ENCODE measurements around the gene ITGB7.

Gene ITGB7

GRCh38 chr12:53145383-53146260 is 61.4 kb downstream of the ITGB7 start:
- H3K27ac ChIP-seq (replicated peaks): no peak overlapping the region
- H3K27me3 ChIP-seq (ENCODE audit: insufficient read depth, poor library complexity, severe bottlenecking): no peaks in the 10 kb centered on the region
- DNase-seq (ENCODE audit: low read depth in 1 of 2, low spot score in 1 of 2): no peak
- no peak overlapping the region for H3K4me3 ChIP-seq (replicated peaks; ENCODE audit: insufficient read depth, low read length)
- TF ChIP-seq CTCF (IDR thresholded peaks at IDR 0.05; ENCODE audit: insufficient read depth, low read length) (no peak), GABPA (IDR thresholded peaks at IDR 0.05; ENCODE audit: low read depth) (no peak), SPI1 (IDR thresholded peaks at IDR 0.05; ENCODE audit: borderline replicate concordance, low read depth) (no peak), POLR2AphosphoS5 (IDR thresholded peaks at IDR 0.05; ENCODE audit: low read depth) (no peak), REST (IDR thresholded peaks at IDR 0.05; ENCODE audit: insufficient replicate concordance, low read depth) (no peak)

GRCh38 chr12:53143355-53143754 is 63.7 kb downstream of the ITGB7 start:
- H3K27me3 ChIP-seq (ENCODE audit: insufficient read depth, poor library complexity, severe bottlenecking): no peaks in the 10 kb centered on the region

More at GRCh38 chr12:53143355-53143754, 63.7 kb downstream of the ITGB7 start:
- Histone ChIP-seq H3K27ac (replicated peaks) (no peak overlapping the region), H3K4me3 (replicated peaks; ENCODE audit: insufficient read depth, low read length) (no peak overlapping the region)
- DNase-seq (ENCODE audit: low read depth in 1 of 2, low spot score in 1 of 2): no peak
- TF ChIP-seq CTCF (IDR thresholded peaks at IDR 0.05; ENCODE audit: insufficient read depth, low read length) (no peak), GABPA (IDR thresholded peaks at IDR 0.05; ENCODE audit: low read depth) (no peak), POLR2AphosphoS5 (IDR thresholded peaks at IDR 0.05; ENCODE audit: low read depth) (no peak), SPI1 (IDR thresholded peaks at IDR 0.05; ENCODE audit: borderline replicate concordance, low read depth) (no peak), REST (IDR thresholded peaks at IDR 0.05; ENCODE audit: insufficient replicate concordance, low read depth) (no peak)
